ENCODE data around the gene MPC2. TPM values are rescaled to one million over a fixed set of nuclear protein-coding genes. Genes with fewer than 3 reads are reported as not detected.

The MPC2 gene
- total RNA-seq, 6 experiments from 2014 or later, result 85.2 to 198 (median 142) TPM

DNA sequence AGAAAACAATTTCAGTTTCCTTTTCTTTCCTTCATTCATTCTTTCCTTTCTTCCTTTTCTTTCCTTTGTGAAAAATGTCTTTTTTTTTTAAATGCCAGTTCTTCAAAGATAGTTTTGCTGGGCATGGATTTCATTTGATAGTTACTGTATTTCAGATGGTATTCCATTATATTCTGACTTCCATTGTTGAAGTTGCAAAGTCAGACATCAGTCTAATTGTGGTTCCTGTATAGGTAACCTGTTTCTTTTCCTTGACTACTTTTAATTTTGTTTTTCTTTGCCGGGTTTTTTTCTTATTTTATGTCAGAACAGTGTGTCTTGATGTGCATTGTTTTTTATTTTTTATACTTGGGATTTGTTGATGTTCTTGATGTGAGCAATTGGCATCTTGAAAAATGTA, 40.4 kb upstream of the MPC2 start:
- Histone ChIP-seq H3K27ac (no peak overlapping the region), H3K27me3 (no peaks in the 10 kb centered on the region), H3K9me3 (no peaks in the 10 kb centered on the region), H3K4me1 (peaks cover 0 to 28% (median 8%) of the 10 kb centered on the region in 4 donors), H3K4me3 (no peak overlapping the region), H3K36me3 (peaks cover 0 to 7% (median 0%) of the 10 kb centered on the region in 4 donors)
- 80% methylated on average over 1 of the region's 1 CpG for WGBS (ENCODE audit: insufficient coverage, low coverage, low lambda C conversion rate, missing lambda C conversion rate)
- ATAC-seq, result no peak
- no peak for DNase-seq
- intact Hi-C loops (cut with DNase I), result no loop called here
- TF ChIP-seq POLR2A (IDR thresholded peaks at IDR 0.05), result no peak
- TF ChIP-seq CTCF (IDR thresholded peaks at IDR 0.05), result no peak

GRCh38 chr1:167974698-167975097, 37.8 kb upstream of the MPC2 start:
- Histone ChIP-seq H3K9me3 (no peaks in the 10 kb centered on the region), H3K27ac (peak overlapping the region; percentile 28 to 60 (median 47)), H3K27me3 (no peaks in the 10 kb centered on the region), H3K4me1 (peaks cover 0 to 28% (median 8%) of the 10 kb centered on the region in 4 donors), H3K4me3 (no peak overlapping the region), H3K36me3 (peaks cover 0 to 7% (median 0%) of the 10 kb centered on the region in 4 donors)
- TF ChIP-seq POLR2A (IDR thresholded peaks at IDR 0.05) (no peak), CTCF (IDR thresholded peaks at IDR 0.05) (no peak)
- ATAC-seq (peak; percentile 82 to 89 (median 86)), DNase-seq (no peak)
- intact Hi-C loops (cut with DNase I), result no loop called here
- 29% methylated on average over 4 of the region's 4 CpGs for WGBS (ENCODE audit: insufficient coverage, low coverage, low lambda C conversion rate, missing lambda C conversion rate)

- Histone ChIP-seq H3K27ac (peak overlapping the region; percentile 28 to 60 (median 47)), H3K36me3 (peaks cover 0 to 7% (median 0%) of the 10 kb centered on the region in 4 donors), H3K4me1 (peaks cover 0 to 28% (median 8%) of the 10 kb centered on the region in 4 donors), H3K9me3 (no peaks in the 10 kb centered on the region), H3K27me3 (no peaks in the 10 kb centered on the region), H3K4me3 (no peak overlapping the region)
- WGBS (ENCODE audit: insufficient coverage, low coverage, low lambda C conversion rate, missing lambda C conversion rate), result 35% methylated on average over 2 of the region's 2 CpGs
- TF ChIP-seq POLR2A (IDR thresholded peaks at IDR 0.05) (no peak), CTCF (IDR thresholded peaks at IDR 0.05) (no peak)
- intact Hi-C loops (cut with DNase I), result no loop called here
- DNase-seq, result no peak
- ATAC-seq, result peak; percentile 72 to 79 (median 78)
These were observed 37.0 kb upstream of the MPC2 start for GRCh38 chr1:167973832-167974231.

DNA sequence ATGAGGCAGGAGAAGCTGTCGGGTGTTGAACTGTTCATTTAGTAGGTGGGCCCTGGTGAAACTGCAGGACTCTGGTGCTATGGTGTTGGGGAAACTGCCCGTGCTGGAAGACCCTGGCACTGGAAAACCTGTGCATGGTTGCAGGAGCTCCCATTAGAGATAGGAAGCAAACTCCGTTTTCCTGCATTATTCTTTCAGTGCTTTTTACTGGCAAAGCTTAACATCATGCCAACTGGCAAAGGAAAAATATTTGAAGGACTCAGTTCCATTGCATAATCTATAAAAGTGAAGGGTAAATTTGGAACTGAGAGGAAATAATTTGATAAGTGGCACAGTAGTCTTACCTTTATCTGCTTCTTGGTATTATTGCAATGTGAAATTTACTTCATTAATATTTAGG, 31.7 kb upstream of the MPC2 start:
- DNase-seq (no peak), ATAC-seq (peak; percentile 61 to 71 (median 65))
- 35% methylated on average over 3 of the region's 3 CpGs for WGBS (ENCODE audit: insufficient coverage, low coverage, low lambda C conversion rate, missing lambda C conversion rate)
- Histone ChIP-seq H3K27ac (peak overlapping the region; percentile 17 to 70 (median 70)), H3K4me3 (no peak overlapping the region), H3K36me3 (no peaks in the 10 kb centered on the region), H3K4me1 (peaks cover 0 to 34% (median 5%) of the 10 kb centered on the region in 4 donors), H3K27me3 (no peaks in the 10 kb centered on the region), H3K9me3 (no peaks in the 10 kb centered on the region)
- intact Hi-C loops (cut with DNase I), result no loop called here
- no peak for TF ChIP-seq POLR2A (IDR thresholded peaks at IDR 0.05)
- TF ChIP-seq CTCF (IDR thresholded peaks at IDR 0.05), result no peak
